Measurements from ENCODE around the gene HOXC11.

HOXC11 gene

GRCh38 chr12:53994264-53995001 lies 21.5 kb downstream of the HOXC11 start:
- H3K27me3 ChIP-seq, result no peaks in the 10 kb centered on the region
- H3K4me1 ChIP-seq, result peaks cover 4 to 74% (median 56%) of the 10 kb centered on the region in 4 donors
- no peaks in the 10 kb centered on the region for H3K9me3 ChIP-seq
- intact Hi-C loops (cut with DNase I; ENCODE audit: low total_unique reads), result no loop called here
- H3K36me3 ChIP-seq, result no peaks in the 10 kb centered on the region
- H3K4me3 ChIP-seq, result peak overlapping the region; percentile 64 to 76
- H3K27ac ChIP-seq, result peak overlapping the region; percentile 93 to 98
- no peak for DNase-seq
- TF ChIP-seq, protein P1, sequence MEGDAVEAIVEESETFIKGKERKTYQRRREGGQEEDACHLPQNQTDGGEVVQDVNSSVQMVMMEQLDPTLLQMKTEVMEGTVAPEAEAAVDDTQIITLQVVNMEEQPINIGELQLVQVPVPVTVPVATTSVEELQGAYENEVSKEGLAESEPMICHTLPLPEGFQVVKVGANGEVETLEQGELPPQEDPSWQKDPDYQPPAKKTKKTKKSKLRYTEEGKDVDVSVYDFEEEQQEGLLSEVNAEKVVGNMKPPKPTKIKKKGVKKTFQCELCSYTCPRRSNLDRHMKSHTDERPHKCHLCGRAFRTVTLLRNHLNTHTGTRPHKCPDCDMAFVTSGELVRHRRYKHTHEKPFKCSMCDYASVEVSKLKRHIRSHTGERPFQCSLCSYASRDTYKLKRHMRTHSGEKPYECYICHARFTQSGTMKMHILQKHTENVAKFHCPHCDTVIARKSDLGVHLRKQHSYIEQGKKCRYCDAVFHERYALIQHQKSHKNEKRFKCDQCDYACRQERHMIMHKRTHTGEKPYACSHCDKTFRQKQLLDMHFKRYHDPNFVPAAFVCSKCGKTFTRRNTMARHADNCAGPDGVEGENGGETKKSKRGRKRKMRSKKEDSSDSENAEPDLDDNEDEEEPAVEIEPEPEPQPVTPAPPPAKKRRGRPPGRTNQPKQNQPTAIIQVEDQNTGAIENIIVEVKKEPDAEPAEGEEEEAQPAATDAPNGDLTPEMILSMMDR (IDR thresholded peaks at IDR 0.05), result no peak

DNA sequence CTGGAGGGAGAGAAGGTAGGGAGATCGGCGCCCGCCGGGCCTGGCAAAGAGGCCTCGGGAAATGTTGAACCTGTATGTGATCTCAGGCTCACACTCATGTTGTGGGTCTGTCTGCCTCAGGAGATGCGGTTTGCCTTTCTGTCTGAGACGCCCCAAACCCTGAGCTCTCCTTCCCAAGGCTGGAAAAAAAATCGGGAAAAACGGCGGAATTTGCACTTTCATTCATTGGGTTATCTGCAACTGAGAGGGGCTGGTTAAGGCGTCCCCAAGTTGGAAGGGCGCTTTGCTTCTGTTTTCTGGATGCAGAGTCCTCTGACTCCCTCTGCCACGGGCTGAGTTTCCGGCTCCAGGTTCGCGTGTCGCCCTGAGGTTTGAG lies 22.1 kb downstream of the HOXC11 start:
- no peak for DNase-seq
- Histone ChIP-seq H3K4me3 (peak overlapping the region; percentile 64 to 76), H3K27me3 (no peaks in the 10 kb centered on the region), H3K9me3 (no peaks in the 10 kb centered on the region), H3K27ac (peak overlapping the region; percentile 93 to 98), H3K36me3 (no peaks in the 10 kb centered on the region), H3K4me1 (peaks cover 4 to 68% (median 52%) of the 10 kb centered on the region in 4 donors)
- TF ChIP-seq, protein P1 (IDR thresholded peaks at IDR 0.05), result no peak
- intact Hi-C loops (cut with DNase I; ENCODE audit: low total_unique reads), result no loop called here

GRCh38 chr12:53995378-53996239 lies 22.7 kb downstream of the HOXC11 start:
- peak overlapping the region; percentile 93 to 98 for H3K27ac ChIP-seq
- no peaks in the 10 kb centered on the region for H3K9me3 ChIP-seq
- H3K27me3 ChIP-seq, result no peaks in the 10 kb centered on the region
- H3K4me3 ChIP-seq, result peak overlapping the region; percentile 64 to 76
- TF ChIP-seq, protein P1 (IDR thresholded peaks at IDR 0.05), result no peak
- intact Hi-C loops (cut with DNase I; ENCODE audit: low total_unique reads), result no loop called here
- peak; percentile 76 to 90 for DNase-seq
- H3K4me1 ChIP-seq, result peaks cover 4 to 64% (median 52%) of the 10 kb centered on the region in 4 donors
- no peaks in the 10 kb centered on the region for H3K36me3 ChIP-seq

GRCh38 chr12:53996240-53997203 lies 23.6 kb downstream of the HOXC11 start:
- Histone ChIP-seq H3K36me3 (no peaks in the 10 kb centered on the region), H3K27ac (peak overlapping the region; percentile 93 to 98), H3K9me3 (no peaks in the 10 kb centered on the region), H3K4me1 (peaks cover 4 to 70% (median 53%) of the 10 kb centered on the region in 4 donors), H3K4me3 (peak overlapping the region; percentile 64 to 76), H3K27me3 (no peaks in the 10 kb centered on the region)
- intact Hi-C loops (cut with DNase I; ENCODE audit: low total_unique reads), result no loop called here
- no peak for DNase-seq
- TF ChIP-seq, protein P1 (IDR thresholded peaks at IDR 0.05), result no peak

Data from tibial artery (tissue), 4 donors.